RWPE1 (cell line): ENCODE measurements around the gene SRBD1.

Experiments
- CTCF ChIA-PET: fragments of 350-600 bp; sonication (Branson Sonifier 250); formaldehyde crosslinking; extraction: SDS; loops from one replicate; lab custom pipeline; 2021; lab: Yijun Ruan, JAX
- POLR2A ChIA-PET: fragments of 400-600 bp; formaldehyde crosslinking; extraction: SDS; loops from one replicate; lab custom pipeline; 2020; ENCODE audit warnings: antibody characterized with exemption; ENCODE audit not compliant: low non-redundant PET; lab: Yijun Ruan, JAX
- DNase-seq: peaks from one replicate; pipeline ENCODE4 v3.0.0; 2012; ENCODE audit warnings: low spot score
- H3K27ac ChIP-seq: fragments of 450-650 bp; 2 replicates; pipeline ENCODE4 v1.5.1; 2017
- CTCF ChIP-seq: fragments of 450-650 bp; conservative IDR thresholded peaks from 2 replicates; pipeline ENCODE4 v1.5.1; 2017; ENCODE audit warnings: low read depth, mild to moderate bottlenecking

The SRBD1 gene

GRCh38 chr2:45588158-45588829, 22.8 kb downstream of the SRBD1 start:
- no peak for DNase-seq
- TF ChIP-seq CTCF: no peak
- ChIA-PET CTCF (no interaction called here), POLR2A (no interaction called here)
- H3K27ac ChIP-seq: no peak overlapping the region

- CTCF ChIA-PET: interaction anchor here (0.6 to 1.5 kb wide), 4 partner anchors 9 to 423 kb away, joined by 3 to 7 read pairs (median 4); no protein-coding TSS in a partner anchor
- no peak for DNase-seq
- TF ChIP-seq CTCF: no peak
- no peak overlapping the region for H3K27ac ChIP-seq
- POLR2A ChIA-PET: no interaction called here
Measured at GRCh38 chr2:45586600-45586999, 24.5 kb downstream of the SRBD1 start.

GRCh38 chr2:45585267-45585861, 25.7 kb downstream of the SRBD1 start:
- no peak overlapping the region for H3K27ac ChIP-seq
- ChIA-PET CTCF (interaction anchor here (0.5 to 1.5 kb wide), 10 partner anchors 11 to 352 kb away, joined by 3 to 7 read pairs (median 3); no protein-coding TSS in a partner anchor), POLR2A (no interaction called here)
- TF ChIP-seq CTCF: peak; percentile 75
- peak; percentile 23 for DNase-seq

GRCh38 chr2:45583977-45584376, 27.1 kb downstream of the SRBD1 start:
- ChIA-PET CTCF (no interaction called here), POLR2A (interaction anchor here (0.8 kb wide), 1 partner anchor 12 kb away, joined by 3 read pairs; no protein-coding TSS in a partner anchor)
- H3K27ac ChIP-seq: no peak overlapping the region
- DNase-seq: no peak
- TF ChIP-seq CTCF: no peak

GRCh38 chr2:45582522-45582921, 28.5 kb downstream of the SRBD1 start:
- POLR2A ChIA-PET: no interaction called here
- DNase-seq: no peak
- CTCF ChIA-PET: no interaction called here

More at GRCh38 chr2:45582522-45582921, 28.5 kb downstream of the SRBD1 start:
- no peak for TF ChIP-seq CTCF
- H3K27ac ChIP-seq: no peak overlapping the region
